GM12865 (cell line): ENCODE results near the gene GALNT2.

Experiments
- DNase-seq: peaks from one replicate; pipeline ENCODE4 v3.0.0; 2010; ENCODE audit warnings: low read depth
- H3K4me3 ChIP-seq: 2 replicates; pipeline ENCODE4 v1.5.1; 2011; ENCODE audit warnings: mild to moderate bottlenecking, low read depth, low read length, control low read depth
- CTCF ChIP-seq: IDR thresholded peaks from 2 replicates; pipeline ENCODE4 v1.5.1; 2011; ENCODE audit warnings: low read length, control low read depth, low read depth, inconsistent platforms; ENCODE audit not compliant: insufficient read depth; ENCODE audit errors: missing control alignments

GALNT2 gene

GRCh38 chr1:230174041-230174440, 107.0 kb downstream of the GALNT2 start:
- no peak for TF ChIP-seq CTCF
- no peak for DNase-seq
- H3K4me3 ChIP-seq: no peak overlapping the region

GRCh38 chr1:230174471-230175162, 107.6 kb downstream of the GALNT2 start:
- no peak for TF ChIP-seq CTCF
- DNase-seq: no peak
- H3K4me3 ChIP-seq: no peak overlapping the region

GRCh38 chr1:230175163-230175747, 108.2 kb downstream of the GALNT2 start:
- no peak for TF ChIP-seq CTCF
- H3K4me3 ChIP-seq: no peak overlapping the region
- no peak for DNase-seq

- no peak for DNase-seq
- no peak for TF ChIP-seq CTCF
- H3K4me3 ChIP-seq: no peak overlapping the region
Observed at GRCh38 chr1:230175839-230176238, 108.8 kb downstream of the GALNT2 start.

- TF ChIP-seq CTCF: no peak
- H3K4me3 ChIP-seq: no peak overlapping the region
Observed at GRCh38 chr1:230176326-230176725, 109.3 kb downstream of the GALNT2 start.

GRCh38 chr1:230176871-230177411, 109.9 kb downstream of the GALNT2 start:
- no peak for DNase-seq
- TF ChIP-seq CTCF: no peak
- no peak overlapping the region for H3K4me3 ChIP-seq

More at GRCh38 chr1:230176326-230176725, 109.3 kb downstream of the GALNT2 start:
- DNase-seq: no peak
